Liver (tissue), 9 donors: ENCODE results near the gene ASMTL. TPM values are rescaled to one million over a fixed set of nuclear protein-coding genes. Genes with fewer than 3 reads are reported as not detected.

Source experiments
- DNase-seq: peaks from one replicate; pipeline ENCODE4 v3.0.0-alpha.2; 2017; ENCODE audit warnings: low spot score
- H3K27ac ChIP-seq, 2 donors: one replicate each; pipeline ENCODE4 v1.7.0; 2013; ENCODE audit warnings: inconsistent platforms in 2 of 2, low read length in 2 of 2, control low read depth in 1 of 2, low read depth in 1 of 2, mild to moderate bottlenecking in 1 of 2
- H3K27me3 ChIP-seq, 4 donors: one replicate each; pipeline versions ENCODE4 v1.6.1 to v1.7.0; 2013; ENCODE audit warnings: low read length in 3 of 4, inconsistent platforms in 1 of 4, mild to moderate bottlenecking in 1 of 4, moderate library complexity in 1 of 4; ENCODE audit not compliant: control insufficient read depth in 4 of 4, insufficient read depth in 4 of 4
- H3K36me3 ChIP-seq, 4 donors: one replicate each; pipeline versions ENCODE4 v1.6.1 to v1.7.0; 2013; ENCODE audit warnings: low read length in 3 of 4, mild to moderate bottlenecking in 3 of 4, low read depth in 1 of 4, moderate library complexity in 1 of 4; ENCODE audit not compliant: control insufficient read depth in 4 of 4, insufficient read depth in 3 of 4
- H3K4me1 ChIP-seq, 4 donors: one replicate each; pipeline versions ENCODE4 v1.6.1 to v1.7.0; 2013; ENCODE audit warnings: low read length in 3 of 4, mild to moderate bottlenecking in 3 of 4, moderate library complexity in 1 of 4; ENCODE audit not compliant: control insufficient read depth in 4 of 4, insufficient read depth in 4 of 4
- H3K4me3 ChIP-seq, 3 donors: one replicate each; pipeline versions ENCODE4 v1.6.1 to v1.7.0; 2013; ENCODE audit warnings: low read length in 3 of 3, control low read depth in 1 of 3, low read depth in 1 of 3, mild to moderate bottlenecking in 1 of 3
- H3K9ac ChIP-seq, 2 donors: one replicate each; pipeline ENCODE4 v1.7.0; 2013; ENCODE audit warnings: low read length in 2 of 2, mild to moderate bottlenecking in 2 of 2, moderate library complexity in 2 of 2, control low read depth in 1 of 2, low read depth in 1 of 2
- H3K9me3 ChIP-seq, 4 donors: one replicate each; pipeline versions ENCODE4 v1.6.1 to v1.7.0; 2013; ENCODE audit warnings: low read length in 3 of 4; ENCODE audit not compliant: control insufficient read depth in 4 of 4
- EGR1 ChIP-seq, 2 donors: IDR thresholded peaks; 2 replicates each; pipeline ENCODE4 v1.6.1; 2016 to 2018; ENCODE audit warnings: antibody characterized with exemption in 2 of 2, low read depth in 2 of 2
- FOXA1 ChIP-seq: IDR thresholded peaks from 2 replicates; pipeline ENCODE4 v1.6.1; 2016; ENCODE audit warnings: antibody characterized with exemption
- FOXA2 ChIP-seq: IDR thresholded peaks from 2 replicates; pipeline ENCODE4 v1.6.1; 2016; ENCODE audit warnings: antibody characterized with exemption
- GABPA ChIP-seq, 2 donors: IDR thresholded peaks in 1 of 2; conservative IDR thresholded peaks in 1 of 2; 2 replicates each; pipeline ENCODE4 v1.6.1; 2016; ENCODE audit warnings: antibody characterized with exemption in 2 of 2, mild to moderate bottlenecking in 1 of 2, moderate library complexity in 1 of 2
- HNF4A ChIP-seq, 2 donors: conservative IDR thresholded peaks; 2 replicates each; pipeline ENCODE4 v1.6.1; 2016; ENCODE audit warnings: antibody characterized with exemption in 2 of 2, mild to moderate bottlenecking in 2 of 2
- HNF4G ChIP-seq: IDR thresholded peaks from 2 replicates; pipeline ENCODE4 v1.6.1; 2016; ENCODE audit warnings: antibody characterized with exemption
- JUND ChIP-seq, 2 donors: IDR thresholded peaks; 2 replicates each; pipeline ENCODE4 v1.6.1; 2016; ENCODE audit warnings: antibody characterized with exemption in 2 of 2
- NR2F2 ChIP-seq: IDR thresholded peaks from 2 replicates; pipeline ENCODE4 v1.6.1; 2016; ENCODE audit warnings: antibody characterized with exemption
- RAD21 ChIP-seq, 2 donors: IDR thresholded peaks; 2 replicates each; pipeline ENCODE4 v1.6.1; 2016; ENCODE audit warnings: antibody characterized with exemption in 2 of 2, mild to moderate bottlenecking in 2 of 2
- RXRA ChIP-seq, 2 donors: IDR thresholded peaks; 2 replicates each; pipeline ENCODE4 v1.6.1; 2017 to 2018; ENCODE audit warnings: antibody characterized with exemption in 2 of 2, mild to moderate bottlenecking in 1 of 2
- TAF1 ChIP-seq: conservative IDR thresholded peaks from 2 replicates; pipeline ENCODE4 v1.6.1; 2016; ENCODE audit warnings: antibody characterized with exemption, mild to moderate bottlenecking
- YY1 ChIP-seq: IDR thresholded peaks from 2 replicates; pipeline ENCODE4 v1.6.1; 2016; ENCODE audit warnings: antibody characterized with exemption, mild to moderate bottlenecking
- WGBS: extraction: QIAGEN DNeasy Blood & Tissue Kit; methylation state at CpG from one replicate; pipeline ENCODE4 v1.1.7; 2013; 5-methylcytosine and 5-hydroxymethylcytosine counted together
- polyA plus RNA-seq, 2 donors: library from polyadenylated mRNA; stranded (reverse) in 1 of 2; unstranded in 1 of 2; fragments of 200-250 nt in 1 of 2; fragments of >200 nt in 1 of 2; fragmentation: Nextera tagmentation in 1 of 2; extraction: Ambion mirVana in 1 of 2; gene quantifications; one replicate each; pipeline versions ENCODE4 v1.2.1 to v1.2.3, GENCODE V29; 2013 to 2015
- total RNA-seq, 2 donors: library from RNA; depleted of rRNA; stranded (reverse); fragments of >200 nt; gene quantifications; one replicate each; pipeline ENCODE4 v1.2.3, GENCODE V29; 2014
- TF ChIP-seq, protein P1 (sequence below): IDR thresholded peaks from 2 replicates; pipeline ENCODE4 v1.6.1; 2016; ENCODE audit warnings: antibody characterized with exemption, mild to moderate bottlenecking
- TF ChIP-seq, protein P2 (sequence below): IDR thresholded peaks from 2 replicates; pipeline ENCODE4 v1.6.1; 2016; ENCODE audit warnings: antibody characterized with exemption
- TF ChIP-seq, protein P3 (sequence below): fragments of 150-350 bp; IDR thresholded peaks from 2 replicates; pipeline ENCODE4 v1.5.1; 2017; ENCODE audit warnings: improper control_type of control experiment, low read depth, low read length; ENCODE audit not compliant: missing input control
- TF ChIP-seq, protein P4 (sequence below): IDR thresholded peaks from 2 replicates; pipeline ENCODE4 v1.6.1; 2016; ENCODE audit warnings: antibody characterized with exemption
- TF ChIP-seq, protein P5 (sequence below): IDR thresholded peaks from 2 replicates; pipeline ENCODE4 v1.6.1; 2016; ENCODE audit warnings: antibody characterized with exemption
- donor health status: healthy.
- donor health status: healthy.
- donor health status: healthy.
- donor health status: healthy.
- donor health status: healthy.

The ASMTL gene
- total and polyA plus RNA-seq, 4 donors: 10.3 to 18.9 (median 11.6) TPM

DNA sequence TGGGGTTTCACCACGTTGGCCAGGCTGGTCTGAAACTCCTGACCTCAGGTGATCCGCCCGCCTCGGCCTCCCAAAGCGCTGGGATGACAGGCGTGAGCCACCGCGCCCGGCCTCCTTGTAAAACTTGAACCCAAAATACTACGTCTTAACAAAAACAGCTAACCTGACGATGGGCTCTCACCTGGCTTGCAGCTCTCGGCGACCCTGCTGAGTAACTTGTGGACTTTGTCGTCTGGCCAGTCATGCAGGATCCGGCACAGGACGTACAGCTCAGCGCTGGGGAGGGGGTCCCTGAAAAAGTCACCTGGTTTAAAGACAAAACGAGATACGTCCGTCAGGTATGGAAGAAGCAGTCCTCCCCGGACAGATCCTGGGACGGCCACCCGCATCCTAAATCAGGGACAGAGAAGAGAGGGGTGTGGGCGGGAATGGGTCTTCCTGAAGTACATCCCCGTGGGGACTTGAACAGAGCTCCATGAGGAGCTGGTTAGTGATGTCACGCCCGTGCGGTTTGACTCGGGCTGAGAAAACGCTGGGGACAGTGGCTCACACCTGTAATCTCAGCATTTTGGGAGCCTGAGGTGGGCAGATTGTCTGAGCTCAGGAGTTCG, 40.1 kb downstream of the ASMTL start:
- H3K9me3 ChIP-seq: no peaks in the 10 kb centered on the region
- TF ChIP-seq GABPA (IDR thresholded peaks at IDR 0.05 in 1 of 2, conservative IDR thresholded peaks at IDR 0.05 in 1 of 2) (no peak), HNF4G (no peak), FOXA2 (no peak), EGR1 (IDR thresholded peaks at IDR 0.05; ENCODE audit: low read depth in 2 of 2) (no peak), YY1 (no peak), RAD21 (IDR thresholded peaks at IDR 0.05) (no peak), JUND (IDR thresholded peaks at IDR 0.05) (no peak), TAF1 (no peak), NR2F2 (no peak), HNF4A (conservative IDR thresholded peaks at IDR 0.05) (no peak), FOXA1 (no peak), RXRA (IDR thresholded peaks at IDR 0.05) (no peak)
- TF ChIP-seq, protein P1, sequence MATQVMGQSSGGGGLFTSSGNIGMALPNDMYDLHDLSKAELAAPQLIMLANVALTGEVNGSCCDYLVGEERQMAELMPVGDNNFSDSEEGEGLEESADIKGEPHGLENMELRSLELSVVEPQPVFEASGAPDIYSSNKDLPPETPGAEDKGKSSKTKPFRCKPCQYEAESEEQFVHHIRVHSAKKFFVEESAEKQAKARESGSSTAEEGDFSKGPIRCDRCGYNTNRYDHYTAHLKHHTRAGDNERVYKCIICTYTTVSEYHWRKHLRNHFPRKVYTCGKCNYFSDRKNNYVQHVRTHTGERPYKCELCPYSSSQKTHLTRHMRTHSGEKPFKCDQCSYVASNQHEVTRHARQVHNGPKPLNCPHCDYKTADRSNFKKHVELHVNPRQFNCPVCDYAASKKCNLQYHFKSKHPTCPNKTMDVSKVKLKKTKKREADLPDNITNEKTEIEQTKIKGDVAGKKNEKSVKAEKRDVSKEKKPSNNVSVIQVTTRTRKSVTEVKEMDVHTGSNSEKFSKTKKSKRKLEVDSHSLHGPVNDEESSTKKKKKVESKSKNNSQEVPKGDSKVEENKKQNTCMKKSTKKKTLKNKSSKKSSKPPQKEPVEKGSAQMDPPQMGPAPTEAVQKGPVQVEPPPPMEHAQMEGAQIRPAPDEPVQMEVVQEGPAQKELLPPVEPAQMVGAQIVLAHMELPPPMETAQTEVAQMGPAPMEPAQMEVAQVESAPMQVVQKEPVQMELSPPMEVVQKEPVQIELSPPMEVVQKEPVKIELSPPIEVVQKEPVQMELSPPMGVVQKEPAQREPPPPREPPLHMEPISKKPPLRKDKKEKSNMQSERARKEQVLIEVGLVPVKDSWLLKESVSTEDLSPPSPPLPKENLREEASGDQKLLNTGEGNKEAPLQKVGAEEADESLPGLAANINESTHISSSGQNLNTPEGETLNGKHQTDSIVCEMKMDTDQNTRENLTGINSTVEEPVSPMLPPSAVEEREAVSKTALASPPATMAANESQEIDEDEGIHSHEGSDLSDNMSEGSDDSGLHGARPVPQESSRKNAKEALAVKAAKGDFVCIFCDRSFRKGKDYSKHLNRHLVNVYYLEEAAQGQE: no peak
- TF ChIP-seq, protein P2, sequence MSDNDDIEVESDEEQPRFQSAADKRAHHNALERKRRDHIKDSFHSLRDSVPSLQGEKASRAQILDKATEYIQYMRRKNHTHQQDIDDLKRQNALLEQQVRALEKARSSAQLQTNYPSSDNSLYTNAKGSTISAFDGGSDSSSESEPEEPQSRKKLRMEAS: no peak
- TF ChIP-seq, protein P3, sequence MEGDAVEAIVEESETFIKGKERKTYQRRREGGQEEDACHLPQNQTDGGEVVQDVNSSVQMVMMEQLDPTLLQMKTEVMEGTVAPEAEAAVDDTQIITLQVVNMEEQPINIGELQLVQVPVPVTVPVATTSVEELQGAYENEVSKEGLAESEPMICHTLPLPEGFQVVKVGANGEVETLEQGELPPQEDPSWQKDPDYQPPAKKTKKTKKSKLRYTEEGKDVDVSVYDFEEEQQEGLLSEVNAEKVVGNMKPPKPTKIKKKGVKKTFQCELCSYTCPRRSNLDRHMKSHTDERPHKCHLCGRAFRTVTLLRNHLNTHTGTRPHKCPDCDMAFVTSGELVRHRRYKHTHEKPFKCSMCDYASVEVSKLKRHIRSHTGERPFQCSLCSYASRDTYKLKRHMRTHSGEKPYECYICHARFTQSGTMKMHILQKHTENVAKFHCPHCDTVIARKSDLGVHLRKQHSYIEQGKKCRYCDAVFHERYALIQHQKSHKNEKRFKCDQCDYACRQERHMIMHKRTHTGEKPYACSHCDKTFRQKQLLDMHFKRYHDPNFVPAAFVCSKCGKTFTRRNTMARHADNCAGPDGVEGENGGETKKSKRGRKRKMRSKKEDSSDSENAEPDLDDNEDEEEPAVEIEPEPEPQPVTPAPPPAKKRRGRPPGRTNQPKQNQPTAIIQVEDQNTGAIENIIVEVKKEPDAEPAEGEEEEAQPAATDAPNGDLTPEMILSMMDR: no peak
- TF ChIP-seq, protein P4, sequence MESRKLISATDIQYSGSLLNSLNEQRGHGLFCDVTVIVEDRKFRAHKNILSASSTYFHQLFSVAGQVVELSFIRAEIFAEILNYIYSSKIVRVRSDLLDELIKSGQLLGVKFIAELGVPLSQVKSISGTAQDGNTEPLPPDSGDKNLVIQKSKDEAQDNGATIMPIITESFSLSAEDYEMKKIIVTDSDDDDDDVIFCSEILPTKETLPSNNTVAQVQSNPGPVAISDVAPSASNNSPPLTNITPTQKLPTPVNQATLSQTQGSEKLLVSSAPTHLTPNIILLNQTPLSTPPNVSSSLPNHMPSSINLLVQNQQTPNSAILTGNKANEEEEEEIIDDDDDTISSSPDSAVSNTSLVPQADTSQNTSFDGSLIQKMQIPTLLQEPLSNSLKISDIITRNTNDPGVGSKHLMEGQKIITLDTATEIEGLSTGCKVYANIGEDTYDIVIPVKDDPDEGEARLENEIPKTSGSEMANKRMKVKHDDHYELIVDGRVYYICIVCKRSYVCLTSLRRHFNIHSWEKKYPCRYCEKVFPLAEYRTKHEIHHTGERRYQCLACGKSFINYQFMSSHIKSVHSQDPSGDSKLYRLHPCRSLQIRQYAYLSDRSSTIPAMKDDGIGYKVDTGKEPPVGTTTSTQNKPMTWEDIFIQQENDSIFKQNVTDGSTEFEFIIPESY: no peak
- TF ChIP-seq, protein P5, sequence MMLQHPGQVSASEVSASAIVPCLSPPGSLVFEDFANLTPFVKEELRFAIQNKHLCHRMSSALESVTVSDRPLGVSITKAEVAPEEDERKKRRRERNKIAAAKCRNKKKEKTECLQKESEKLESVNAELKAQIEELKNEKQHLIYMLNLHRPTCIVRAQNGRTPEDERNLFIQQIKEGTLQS: no peak
- no peak overlapping the region for H3K9ac ChIP-seq
- 92% methylated on average over 31 of the region's 31 CpGs for WGBS
- no peaks in the 10 kb centered on the region for H3K4me1 ChIP-seq
- H3K27ac ChIP-seq: no peak overlapping the region
- H3K4me3 ChIP-seq: no peak overlapping the region
- peaks cover 15 to 44% (median 21%) of the 10 kb centered on the region in 4 donors for H3K36me3 ChIP-seq
- H3K27me3 ChIP-seq: no peaks in the 10 kb centered on the region
- no peak for DNase-seq
